Stimulated activated CD4-positive, alpha-beta T cell treated with anti-CD3 and anti-CD28 coated beads, Interleukin-4, amount 100 ng/mL, for 4 hours (primary cell): ENCODE measurements around the gene MRPS22.
"Not testable (repeated sequence)": the region's sequence is repeated elsewhere in the genome, so short reads cannot be mapped to it uniquely, and the experiment has no call there.

ENCODE experiments used
- DNase-seq, 2 experiments: peaks; one replicate each; pipeline ENCODE4 v3.0.0-alpha.2; 2020

MRPS22 gene

DNA sequence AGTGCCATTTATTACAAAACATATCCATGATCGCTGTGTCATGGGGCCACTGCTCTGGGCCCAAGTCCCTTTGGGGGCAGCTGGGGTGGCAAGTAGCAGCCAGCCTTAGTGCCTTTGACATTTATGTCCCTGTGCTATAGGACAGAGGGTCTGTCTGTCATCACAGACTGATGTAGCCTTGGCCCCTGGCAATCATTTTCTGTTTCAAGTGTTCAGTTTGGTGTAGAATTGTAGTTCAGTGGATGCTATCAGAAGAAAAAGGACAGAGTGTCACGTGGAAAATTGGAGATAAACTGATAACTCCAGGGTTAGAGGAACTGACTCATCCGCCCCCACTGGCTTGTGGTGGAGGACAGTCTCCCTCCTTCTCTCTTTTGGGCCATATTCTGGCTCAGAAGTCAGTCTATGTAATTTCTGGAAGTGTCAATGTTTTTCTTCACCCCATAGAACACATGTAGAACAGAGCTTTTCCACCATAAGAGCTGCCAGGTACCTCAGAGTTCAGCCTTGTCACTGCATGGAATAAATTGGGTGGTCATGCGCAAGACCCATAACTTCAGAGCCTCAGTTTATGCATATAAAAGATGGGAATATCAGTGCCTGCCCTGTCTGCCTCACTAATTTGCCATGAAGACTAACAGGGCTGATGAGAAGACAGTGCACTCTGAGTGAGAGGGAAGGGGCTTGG is 4.5 kb upstream of the MRPS22 start:
- DNase-seq = no peak

- DNase-seq = no peak
Measured at GRCh38 chr3:139340784-139341183, 3.0 kb upstream of the MRPS22 start.

DNA sequence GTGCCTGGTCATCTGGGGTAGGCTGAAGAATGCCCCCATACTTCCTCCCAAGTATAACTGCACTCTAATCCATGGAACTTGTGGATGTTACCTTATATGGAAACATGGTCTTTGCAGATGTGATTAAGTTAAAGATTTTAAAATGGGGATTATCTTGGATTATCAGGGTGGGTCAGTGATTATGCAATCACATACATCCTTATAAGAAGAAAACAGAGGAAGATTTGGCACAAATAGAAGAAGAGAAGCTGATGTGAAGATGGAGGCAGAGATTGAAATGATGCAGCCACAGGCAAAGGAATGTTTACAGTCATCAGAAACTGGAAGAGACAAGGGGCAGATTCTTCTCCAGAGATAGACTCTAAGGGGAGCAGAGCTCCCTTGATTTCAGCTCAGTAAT is 1.8 kb upstream of the MRPS22 start:
- DNase-seq = no peak

DNA sequence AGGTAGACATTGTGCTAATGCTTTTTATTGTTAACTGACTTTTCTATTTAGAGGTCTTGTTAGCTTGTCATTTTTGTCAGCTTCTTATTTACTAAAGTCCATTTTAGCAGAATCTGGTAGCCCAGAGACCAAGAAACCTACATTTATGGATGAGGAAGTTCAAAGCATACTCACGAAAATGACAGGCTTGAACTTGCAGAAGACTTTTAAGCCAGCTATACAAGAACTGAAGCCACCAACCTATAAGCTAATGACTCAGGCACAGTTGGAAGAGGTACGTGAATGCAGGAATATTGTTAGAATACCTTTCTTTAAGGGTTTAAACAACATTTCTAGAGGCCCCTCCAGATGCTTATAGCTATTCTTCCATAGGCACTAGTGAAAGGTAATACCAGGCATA is 3.0 kb downstream of the MRPS22 start:
- DNase-seq = no peak

DNA sequence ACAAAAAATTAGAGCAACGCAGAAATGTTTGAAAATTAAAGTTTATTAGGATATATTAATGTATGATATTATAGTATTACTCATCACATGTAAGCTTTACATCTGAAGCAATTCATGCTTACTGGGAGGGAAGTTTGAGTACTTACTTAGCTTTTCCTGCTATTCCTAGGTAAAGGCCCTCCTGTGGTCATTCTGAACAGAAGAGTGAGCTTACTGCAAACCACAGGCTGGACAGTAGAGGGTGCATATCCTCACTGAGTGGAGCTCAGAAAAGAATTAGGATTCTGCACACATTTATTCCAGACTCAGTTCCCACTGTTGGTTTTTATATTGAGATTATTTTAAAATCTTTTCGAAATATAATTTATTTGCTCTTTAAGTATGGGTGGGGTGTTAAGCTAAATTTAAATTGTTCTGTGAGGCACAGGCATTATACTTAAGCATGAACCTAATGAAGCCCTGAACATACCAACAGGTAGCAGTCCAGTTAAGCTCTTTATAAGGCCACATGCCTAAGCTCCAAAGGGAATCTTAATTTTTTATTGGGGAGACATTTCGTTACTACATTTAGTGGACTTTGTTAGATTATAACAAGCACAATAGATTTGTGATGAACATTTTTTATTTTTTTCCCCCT is 10.2 kb downstream of the MRPS22 start:
- DNase-seq = no peak

DNA sequence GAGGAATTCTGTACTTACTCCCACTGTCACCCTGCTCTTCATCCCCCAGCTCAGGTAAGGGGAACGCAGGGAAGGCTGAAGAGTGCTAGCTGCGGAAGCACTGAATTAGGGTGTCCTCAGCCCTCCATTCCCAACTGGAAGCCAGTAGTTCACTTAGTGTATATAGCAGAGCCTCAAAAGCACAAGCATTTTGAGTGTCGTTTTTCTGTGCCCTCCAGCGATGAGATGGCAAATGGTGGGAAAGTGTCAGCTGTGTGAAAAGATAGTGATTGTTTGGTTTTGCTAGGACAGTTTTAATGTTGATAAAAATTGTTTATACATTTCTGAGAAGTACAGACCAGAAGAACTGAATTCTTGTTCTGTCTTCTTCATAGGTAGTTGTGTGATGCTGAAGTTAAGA is 10.8 kb downstream of the MRPS22 start:
- no peak for DNase-seq

DNA sequence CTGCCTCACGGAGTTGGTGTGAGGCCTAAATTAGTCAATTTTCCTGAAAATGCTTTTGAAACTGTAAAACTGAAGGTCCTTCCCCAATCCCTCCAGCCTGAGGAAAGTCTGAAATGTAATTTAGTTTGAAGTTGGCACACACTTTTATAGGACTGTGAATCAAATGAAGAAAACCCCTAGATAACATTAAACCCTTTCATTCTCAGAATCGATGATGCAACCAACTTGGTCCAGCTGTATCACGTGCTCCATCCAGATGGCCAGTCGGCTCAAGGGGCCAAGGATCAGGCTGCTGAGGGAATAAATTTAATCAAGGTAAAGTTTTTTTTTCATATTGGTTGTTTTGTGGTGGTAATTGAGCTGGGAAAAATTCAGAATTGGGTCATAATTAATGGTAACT is 11.7 kb downstream of the MRPS22 start:
- no peak for DNase-seq

DNA sequence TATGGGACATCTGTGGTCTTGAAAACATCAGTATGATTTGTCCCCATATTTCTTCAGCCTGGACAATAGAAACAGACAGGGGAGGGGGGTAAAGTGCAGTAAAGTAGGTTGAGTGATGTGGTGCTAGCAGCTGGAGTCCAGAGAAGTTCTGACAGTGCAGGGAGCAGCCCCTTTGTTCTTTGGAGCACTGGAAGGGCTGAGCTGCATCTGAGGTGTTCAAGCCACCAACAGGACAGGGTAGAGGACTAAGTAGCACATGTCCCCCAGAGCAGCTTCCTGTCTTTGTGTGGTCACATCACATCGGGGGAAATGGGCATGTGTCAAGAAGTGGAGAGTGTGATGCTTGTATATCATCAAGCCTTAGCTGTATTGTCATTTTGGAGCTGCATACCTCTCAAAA is 12.1 kb downstream of the MRPS22 start:
- no peak for DNase-seq

DNA sequence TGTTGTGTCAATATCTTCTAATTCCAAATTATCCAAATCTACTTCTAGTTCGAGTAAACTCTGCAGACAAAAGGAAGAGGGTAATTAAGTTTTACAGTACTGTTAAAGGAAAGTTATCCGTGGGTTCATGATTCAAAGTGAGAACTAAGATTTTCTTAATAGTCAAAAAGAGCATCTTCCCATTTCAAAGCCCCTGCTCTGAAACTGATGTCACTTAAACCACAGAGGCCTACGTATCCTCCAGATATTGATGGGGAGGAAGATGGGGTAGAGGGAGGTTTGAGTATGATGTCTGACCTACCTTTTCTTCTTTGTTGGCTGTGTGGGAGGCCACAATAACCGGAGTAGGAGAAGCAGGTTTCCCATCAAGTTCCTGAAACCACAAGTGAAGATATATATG is 14.1 kb downstream of the MRPS22 start:
- DNase-seq = no peak

- no peak for DNase-seq
Measured at GRCh38 chr3:139358841-139359562, 15.2 kb downstream of the MRPS22 start.

- no peak for DNase-seq
Measured at GRCh38 chr3:139361276-139361675, 17.5 kb downstream of the MRPS22 start.

- no peak for DNase-seq
Measured at GRCh38 chr3:139364549-139364948, 20.7 kb downstream of the MRPS22 start.

DNA sequence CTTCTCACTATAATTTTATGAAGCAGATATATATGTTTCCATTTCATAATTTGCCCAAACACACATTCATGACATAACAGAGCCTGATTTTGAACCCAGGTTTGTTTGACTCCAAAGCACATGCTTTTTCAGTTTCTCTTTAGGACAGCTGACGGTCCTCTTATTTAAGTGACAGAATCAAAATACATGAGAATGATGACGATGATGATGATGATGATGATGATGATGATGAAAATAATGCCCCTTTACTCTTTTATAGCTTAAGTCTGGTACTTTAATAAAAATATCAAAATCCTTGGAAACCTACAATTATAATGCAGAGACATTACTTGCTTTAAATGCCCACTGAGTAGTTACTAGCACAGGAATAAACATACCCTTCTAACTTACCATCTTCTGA is 30.3 kb downstream of the MRPS22 start:
- DNase-seq = no peak

DNA sequence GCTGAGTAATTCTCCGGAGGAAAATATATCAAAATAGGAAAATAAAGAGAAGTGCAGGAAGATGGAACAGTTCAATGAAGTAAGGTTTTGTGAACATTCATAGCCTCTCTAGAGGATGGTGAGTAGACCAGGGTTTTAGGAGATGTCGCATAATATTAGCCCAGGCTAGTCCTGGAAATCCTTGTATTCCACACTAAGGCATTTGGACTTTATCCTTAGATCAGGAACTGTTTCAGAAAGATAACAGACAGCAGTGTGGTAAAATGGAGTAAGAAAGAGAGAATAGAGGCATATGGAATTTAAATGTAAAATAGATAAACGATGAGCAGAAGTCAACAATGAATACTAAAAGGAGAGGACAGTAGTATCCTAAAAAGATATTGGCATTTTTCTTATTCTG is 33.6 kb downstream of the MRPS22 start:
- no peak for DNase-seq

GRCh38 chr3:139378587-139379241 is 34.9 kb downstream of the MRPS22 start:
- no peak for DNase-seq

- DNase-seq = no peak
Measured at GRCh38 chr3:139380575-139380974, 36.8 kb downstream of the MRPS22 start.

DNA sequence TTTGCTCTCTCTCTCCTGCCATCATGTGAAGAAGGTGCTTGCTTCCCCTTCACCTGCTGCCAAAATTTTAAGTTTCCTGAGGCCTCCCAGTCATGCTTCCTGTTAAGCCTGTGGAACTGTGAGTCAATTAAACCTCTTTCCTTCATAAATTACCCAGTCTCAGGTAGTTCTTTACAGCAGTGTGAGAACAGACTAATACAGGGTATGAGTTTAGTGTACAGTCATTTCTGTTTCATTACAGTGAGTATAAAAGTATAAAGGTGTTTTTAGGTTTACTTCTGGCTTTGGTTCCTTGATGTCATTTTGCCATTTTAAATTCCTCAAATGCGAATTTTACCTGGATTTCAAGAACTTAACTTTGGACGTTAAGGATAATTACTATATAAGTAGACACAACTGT is 38.5 kb downstream of the MRPS22 start:
- DNase-seq = not testable (repeated sequence)

DNA sequence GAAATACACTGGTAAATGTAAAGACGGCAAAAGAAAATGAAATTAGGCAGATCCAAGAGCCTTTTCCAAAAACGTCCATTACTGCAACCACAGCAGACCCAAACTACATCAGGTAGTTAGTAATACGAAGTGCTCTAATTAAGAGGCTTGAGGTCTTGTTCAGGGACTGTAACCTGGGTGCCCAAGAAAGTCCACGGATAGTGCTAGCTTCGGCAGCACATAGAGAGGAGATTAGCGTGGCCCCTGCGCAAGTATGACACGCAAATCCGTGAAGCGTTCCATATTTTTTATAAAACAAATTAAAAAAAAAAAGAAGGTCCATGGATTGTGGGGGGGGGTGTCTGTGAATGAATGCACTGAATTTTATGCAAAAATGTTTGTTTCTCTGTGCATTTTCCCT is 44.3 kb downstream of the MRPS22 start:
- no peak for DNase-seq

- DNase-seq = peak in 1 of 2 experiments; percentile 10
Measured at GRCh38 chr3:139388821-139389551, 45.2 kb downstream of the MRPS22 start.

- DNase-seq = peak; percentile 92 to 97
Measured at GRCh38 chr3:139389552-139390368, 45.9 kb downstream of the MRPS22 start, which contains the start of gene COPB2. Gene COPB2, minus strand, starts transcription at chr3:139389647. Its CDS starts 97 bp downstream, at chr3:139389550.

DNA sequence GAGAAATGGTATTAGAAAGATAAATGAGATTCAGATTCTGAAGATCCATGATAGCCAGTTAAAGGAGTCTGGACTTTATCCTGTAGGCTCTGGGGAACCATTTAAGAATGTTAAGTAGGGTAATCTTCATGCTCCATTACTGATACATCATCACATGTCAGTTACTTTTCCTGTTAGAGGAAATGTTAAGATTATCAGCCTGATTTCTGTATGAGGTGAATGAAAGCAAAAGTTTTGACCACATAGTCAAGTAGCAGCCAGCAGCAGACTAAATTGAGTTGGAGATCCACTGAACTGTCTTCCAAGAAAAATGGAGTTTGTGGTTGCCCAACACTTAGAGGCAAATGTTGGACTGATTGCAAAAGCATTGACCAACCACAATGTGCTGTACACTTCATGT is 50.3 kb downstream of the MRPS22 start:
- no peak for DNase-seq

DNA sequence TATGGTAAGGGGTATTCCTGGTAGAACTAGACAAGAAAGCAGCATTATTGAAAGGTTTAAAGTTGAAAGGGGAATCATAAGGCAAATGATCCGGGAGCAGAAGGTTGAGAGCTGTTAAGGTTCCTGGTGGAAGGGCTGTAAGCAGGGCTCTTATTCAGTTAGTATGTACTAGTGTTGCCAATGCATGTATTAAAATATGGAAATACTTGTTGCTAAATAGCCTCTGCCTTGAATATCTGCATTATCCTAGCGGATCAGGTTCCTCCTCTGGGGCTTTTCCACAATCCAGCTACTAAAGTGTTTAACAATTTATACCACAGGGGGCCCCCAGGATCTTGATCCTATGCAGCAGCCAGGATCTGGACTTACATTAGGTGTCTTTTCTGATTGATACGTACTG is 52.9 kb downstream of the MRPS22 start:
- DNase-seq = no peak
